ENCODE measurements around the gene PRCD. TPM values are rescaled to one million over a fixed set of nuclear protein-coding genes. Genes with fewer than 3 reads are reported as not detected.
A peak's percentile ranks its signal among the peaks of the same experiment; 100 is the strongest.
"Not testable (repeated sequence)": the region's sequence is repeated elsewhere in the genome, so short reads cannot be mapped to it uniquely, and the experiment has no call there.

The PRCD gene
- total RNA-seq, 1 donor from 2014 or later = 1.9 TPM

- peak; percentile 67 for DNase-seq
These were observed 33.2 kb upstream of the PRCD start for GRCh38 chr17:76506408-76507345.

- not testable (repeated sequence) for DNase-seq
These were observed 31.3 kb upstream of the PRCD start for GRCh38 chr17:76508472-76509063.

GRCh38 chr17:76510831-76511244 lies 29.0 kb upstream of the PRCD start:
- no peak for DNase-seq

GRCh38 chr17:76511668-76512365 lies 28.0 kb upstream of the PRCD start:
- DNase-seq = no peak

GRCh38 chr17:76512366-76513305 lies 27.2 kb upstream of the PRCD start:
- DNase-seq = no peak

GRCh38 chr17:76513306-76513692 lies 26.5 kb upstream of the PRCD start:
- no peak for DNase-seq

GRCh38 chr17:76514355-76514754 lies 25.5 kb upstream of the PRCD start:
- not testable (repeated sequence) for DNase-seq

GRCh38 chr17:76515274-76515949 lies 24.4 kb upstream of the PRCD start:
- DNase-seq = no peak

GRCh38 chr17:76517638-76518038 lies 22.2 kb upstream of the PRCD start:
- no peak for DNase-seq

GRCh38 chr17:76519048-76519966 lies 20.5 kb upstream of the PRCD start:
- DNase-seq = no peak

GRCh38 chr17:76521262-76521661 lies 18.6 kb upstream of the PRCD start:
- no peak for DNase-seq

GRCh38 chr17:76521683-76522082 lies 18.2 kb upstream of the PRCD start:
- not testable (repeated sequence) for DNase-seq

- DNase-seq = peak; percentile 32
These were observed 16.5 kb upstream of the PRCD start for GRCh38 chr17:76523084-76524037.

- no peak for DNase-seq
These were observed 15.0 kb upstream of the PRCD start for GRCh38 chr17:76524598-76525512.

- DNase-seq = not testable (repeated sequence)
These were observed 14.4 kb upstream of the PRCD start for GRCh38 chr17:76525513-76525833.

- DNase-seq = not testable (repeated sequence)
These were observed 12.8 kb upstream of the PRCD start for GRCh38 chr17:76527016-76527415.

- DNase-seq = no peak
These were observed 12.3 kb upstream of the PRCD start for GRCh38 chr17:76527430-76528111.

Data from occipital lobe (tissue), 2 donors.